ENCODE measurements around the gene RFLNA. TPM values are rescaled to one million over a fixed set of nuclear protein-coding genes. Genes with fewer than 3 reads are reported as not detected.

RFLNA gene
- total and polyA plus RNA-seq, 2 donors (not counting 1 experiment from before 2014, with no cell fraction given) = not detected

- Mint-ChIP-seq H3K27ac (no peak overlapping the region), H3K9me3 (ENCODE audit: insufficient read depth) (peaks cover 16% of the 10 kb centered on the region), H3K4me1 (no peaks in the 10 kb centered on the region), H3K27me3 (peaks cover 39% of the 10 kb centered on the region), H3K4me3 (no peak overlapping the region)
- no peak overlapping the region for H2AFZ ChIP-seq (ENCODE audit: insufficient read depth, low read depth, low read length, poor library complexity, severe bottlenecking)
- no peaks in the 10 kb centered on the region for H3K4me1 ChIP-seq (ENCODE audit: control insufficient read depth in 2 of 2, insufficient read depth in 2 of 2, low read length in 2 of 2)
- H3K36me3 ChIP-seq (replicated peaks in 1 of 2; ENCODE audit: control extremely low read depth in 1 of 2, control insufficient read depth in 1 of 2, extremely low read depth in 1 of 2, insufficient read depth in 2 of 2, low read length in 1 of 2) = no peaks in the 10 kb centered on the region
- DNase-seq = no peak
- H3K4me3 ChIP-seq (ENCODE audit: control extremely low read depth in 1 of 5, extremely low read depth in 1 of 5, insufficient read depth in 1 of 5, low read depth in 2 of 5, low read length in 4 of 5) = no peak overlapping the region
- H3K27ac ChIP-seq (ENCODE audit: low read length in 2 of 2) = no peak overlapping the region
- no peak overlapping the region for H3K4me2 ChIP-seq (replicated peaks; ENCODE audit: low read depth, low read length, poor library complexity, severe bottlenecking)
- intact Hi-C loops (cut with micrococcal nuclease) = no loop called here
- ATAC-seq (ENCODE audit: low read depth) = no peak
- no peaks in the 10 kb centered on the region for H4K20me1 ChIP-seq (ENCODE audit: control insufficient read depth, insufficient read depth, low read length, poor library complexity, severe bottlenecking)
- peaks cover 0 to 15% (median 2%) of the 10 kb centered on the region in 4 experiments for H3K27me3 ChIP-seq (replicated peaks in 1 of 4; ENCODE audit: control extremely low read depth in 1 of 4, control insufficient read depth in 3 of 4, insufficient read depth in 4 of 4, low read length in 3 of 4)
- CTCF ChIA-PET = no interaction called here
- H3K9me3 ChIP-seq (ENCODE audit: control extremely low read depth in 1 of 3, control insufficient read depth in 2 of 3, insufficient read depth in 1 of 3, low read length in 2 of 3) = peaks cover 0 to 20% (median 13%) of the 10 kb centered on the region in 3 donors
- no peaks in the 10 kb centered on the region for H3K79me2 ChIP-seq (ENCODE audit: control insufficient read depth, insufficient read depth, low read length)
- no peak for TF ChIP-seq EZH2 (IDR thresholded peaks at IDR 0.05; ENCODE audit: borderline replicate concordance, insufficient read depth, low read depth, low read length, poor library complexity, severe bottlenecking)
- TF ChIP-seq, protein P1, sequence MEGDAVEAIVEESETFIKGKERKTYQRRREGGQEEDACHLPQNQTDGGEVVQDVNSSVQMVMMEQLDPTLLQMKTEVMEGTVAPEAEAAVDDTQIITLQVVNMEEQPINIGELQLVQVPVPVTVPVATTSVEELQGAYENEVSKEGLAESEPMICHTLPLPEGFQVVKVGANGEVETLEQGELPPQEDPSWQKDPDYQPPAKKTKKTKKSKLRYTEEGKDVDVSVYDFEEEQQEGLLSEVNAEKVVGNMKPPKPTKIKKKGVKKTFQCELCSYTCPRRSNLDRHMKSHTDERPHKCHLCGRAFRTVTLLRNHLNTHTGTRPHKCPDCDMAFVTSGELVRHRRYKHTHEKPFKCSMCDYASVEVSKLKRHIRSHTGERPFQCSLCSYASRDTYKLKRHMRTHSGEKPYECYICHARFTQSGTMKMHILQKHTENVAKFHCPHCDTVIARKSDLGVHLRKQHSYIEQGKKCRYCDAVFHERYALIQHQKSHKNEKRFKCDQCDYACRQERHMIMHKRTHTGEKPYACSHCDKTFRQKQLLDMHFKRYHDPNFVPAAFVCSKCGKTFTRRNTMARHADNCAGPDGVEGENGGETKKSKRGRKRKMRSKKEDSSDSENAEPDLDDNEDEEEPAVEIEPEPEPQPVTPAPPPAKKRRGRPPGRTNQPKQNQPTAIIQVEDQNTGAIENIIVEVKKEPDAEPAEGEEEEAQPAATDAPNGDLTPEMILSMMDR (IDR thresholded peaks at IDR 0.05) = no peak
- POLR2A ChIA-PET = no interaction called here
- WGBS (ENCODE audit: insufficient coverage) = no CpG with 5 or more reads among the region's 5 CpGs
- no peak overlapping the region for H3K9ac ChIP-seq (ENCODE audit: low read length)
Observed at GRCh38 chr12:124282287-124282686, 12.6 kb upstream of the RFLNA start.

GRCh38 chr12:124283326-124283725 is 11.6 kb upstream of the RFLNA start:
- Histone ChIP-seq H2AFZ (ENCODE audit: insufficient read depth, low read depth, low read length, poor library complexity, severe bottlenecking) (no peak overlapping the region), H3K27ac (ENCODE audit: low read length in 2 of 2) (no peak overlapping the region), H3K79me2 (ENCODE audit: control insufficient read depth, insufficient read depth, low read length) (no peaks in the 10 kb centered on the region), H3K4me3 (ENCODE audit: control extremely low read depth in 1 of 5, extremely low read depth in 1 of 5, insufficient read depth in 1 of 5, low read depth in 2 of 5, low read length in 4 of 5) (no peak overlapping the region), H3K4me1 (ENCODE audit: control insufficient read depth in 2 of 2, insufficient read depth in 2 of 2, low read length in 2 of 2) (no peaks in the 10 kb centered on the region), H3K9ac (ENCODE audit: low read length) (no peak overlapping the region), H3K36me3 (replicated peaks in 1 of 2; ENCODE audit: control extremely low read depth in 1 of 2, control insufficient read depth in 1 of 2, extremely low read depth in 1 of 2, insufficient read depth in 2 of 2, low read length in 1 of 2) (no peaks in the 10 kb centered on the region), H3K4me2 (replicated peaks; ENCODE audit: low read depth, low read length, poor library complexity, severe bottlenecking) (no peak overlapping the region), H4K20me1 (ENCODE audit: control insufficient read depth, insufficient read depth, low read length, poor library complexity, severe bottlenecking) (no peaks in the 10 kb centered on the region), H3K9me3 (ENCODE audit: control extremely low read depth in 1 of 3, control insufficient read depth in 2 of 3, insufficient read depth in 1 of 3, low read length in 2 of 3) (peaks cover 0 to 20% (median 13%) of the 10 kb centered on the region in 3 donors), H3K27me3 (replicated peaks in 1 of 4; ENCODE audit: control extremely low read depth in 1 of 4, control insufficient read depth in 3 of 4, insufficient read depth in 4 of 4, low read length in 3 of 4) (peaks cover 0 to 13% (median 2%) of the 10 kb centered on the region in 4 experiments)
- no peak overlapping the region for H3K27ac Mint-ChIP-seq
- CTCF ChIA-PET = no interaction called here
- ATAC-seq (ENCODE audit: low read depth) (no peak), DNase-seq (no peak)
- intact Hi-C loops (cut with micrococcal nuclease) = no loop called here
- H3K9me3 Mint-ChIP-seq (ENCODE audit: insufficient read depth) = peaks cover 16% of the 10 kb centered on the region
- no peak overlapping the region for H3K4me3 Mint-ChIP-seq
- peaks cover 40% of the 10 kb centered on the region for H3K27me3 Mint-ChIP-seq
- POLR2A ChIA-PET = no interaction called here
- no peaks in the 10 kb centered on the region for H3K4me1 Mint-ChIP-seq
- TF ChIP-seq, protein P1 (IDR thresholded peaks at IDR 0.05) = no peak
- no peak for TF ChIP-seq EZH2 (IDR thresholded peaks at IDR 0.05; ENCODE audit: borderline replicate concordance, insufficient read depth, low read depth, low read length, poor library complexity, severe bottlenecking)
- 87% methylated on average over 4 of the region's 7 CpGs for WGBS (ENCODE audit: insufficient coverage)
